ENCODE results near the gene DESI2. TPM values are rescaled to one million over a fixed set of nuclear protein-coding genes. Genes with fewer than 3 reads are reported as not detected.

DESI2 gene
- total RNA-seq, 1 donor from 2014 or later, result 53.3 TPM

DNA sequence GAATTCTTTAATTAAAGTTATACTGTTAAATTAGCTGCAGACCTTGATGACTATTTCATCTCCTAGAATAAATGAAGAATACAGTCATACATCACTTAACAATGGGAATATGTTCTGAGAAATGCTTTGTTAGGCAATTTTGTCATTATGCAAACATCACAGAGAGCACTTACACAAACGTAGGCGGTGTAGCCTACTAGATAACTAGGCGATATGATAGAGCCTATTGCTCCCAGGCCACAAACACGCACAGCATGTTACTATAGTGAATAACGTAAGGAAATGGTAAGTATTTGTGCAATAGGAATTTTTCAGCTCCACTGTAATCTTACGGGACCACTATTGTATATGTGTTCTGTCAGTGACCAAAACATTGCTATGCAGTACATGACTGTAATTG is 37.6 kb upstream of the DESI2 start:
- no peak overlapping the region for H3K4me3 Mint-ChIP-seq (ENCODE audit: unreplicated experiment)
- peaks cover 3% of the 10 kb centered on the region for H3K36me3 Mint-ChIP-seq (ENCODE audit: unreplicated experiment)
- H3K27ac Mint-ChIP-seq (ENCODE audit: unreplicated experiment), result no peak overlapping the region
- H3K9me3 Mint-ChIP-seq (ENCODE audit: unreplicated experiment), result no peaks in the 10 kb centered on the region
- TF ChIP-seq, protein P1, sequence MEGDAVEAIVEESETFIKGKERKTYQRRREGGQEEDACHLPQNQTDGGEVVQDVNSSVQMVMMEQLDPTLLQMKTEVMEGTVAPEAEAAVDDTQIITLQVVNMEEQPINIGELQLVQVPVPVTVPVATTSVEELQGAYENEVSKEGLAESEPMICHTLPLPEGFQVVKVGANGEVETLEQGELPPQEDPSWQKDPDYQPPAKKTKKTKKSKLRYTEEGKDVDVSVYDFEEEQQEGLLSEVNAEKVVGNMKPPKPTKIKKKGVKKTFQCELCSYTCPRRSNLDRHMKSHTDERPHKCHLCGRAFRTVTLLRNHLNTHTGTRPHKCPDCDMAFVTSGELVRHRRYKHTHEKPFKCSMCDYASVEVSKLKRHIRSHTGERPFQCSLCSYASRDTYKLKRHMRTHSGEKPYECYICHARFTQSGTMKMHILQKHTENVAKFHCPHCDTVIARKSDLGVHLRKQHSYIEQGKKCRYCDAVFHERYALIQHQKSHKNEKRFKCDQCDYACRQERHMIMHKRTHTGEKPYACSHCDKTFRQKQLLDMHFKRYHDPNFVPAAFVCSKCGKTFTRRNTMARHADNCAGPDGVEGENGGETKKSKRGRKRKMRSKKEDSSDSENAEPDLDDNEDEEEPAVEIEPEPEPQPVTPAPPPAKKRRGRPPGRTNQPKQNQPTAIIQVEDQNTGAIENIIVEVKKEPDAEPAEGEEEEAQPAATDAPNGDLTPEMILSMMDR (IDR thresholded peaks at IDR 0.05), result no peak
- no peaks in the 10 kb centered on the region for H3K27me3 Mint-ChIP-seq (ENCODE audit: unreplicated experiment)
- DNase-seq (ENCODE audit: extremely low spot score, unreplicated experiment), result no peak
- H3K4me1 Mint-ChIP-seq (ENCODE audit: unreplicated experiment), result no peaks in the 10 kb centered on the region

DNA sequence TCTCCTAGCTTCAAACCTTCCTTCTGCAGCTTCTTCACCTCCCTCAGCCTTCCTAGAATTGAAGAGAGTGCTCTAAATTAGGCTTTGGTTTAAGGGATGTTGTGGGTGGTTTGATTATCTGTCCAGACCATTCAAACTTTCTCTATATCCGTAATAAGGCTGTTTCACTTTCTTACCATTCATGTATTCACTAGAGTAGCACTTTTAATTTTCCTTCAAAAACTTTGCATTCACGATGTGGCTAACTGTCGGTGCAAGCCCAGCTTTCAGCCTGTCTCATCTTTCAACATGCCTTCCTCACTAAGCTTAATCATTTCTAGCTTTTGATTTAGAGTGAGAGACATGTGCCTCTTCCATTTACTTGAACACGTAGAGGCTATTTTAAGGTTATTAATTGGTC is 26.2 kb upstream of the DESI2 start:
- no peak for DNase-seq (ENCODE audit: extremely low spot score, unreplicated experiment)
- TF ChIP-seq, protein P1 (IDR thresholded peaks at IDR 0.05), result no peak

DNA sequence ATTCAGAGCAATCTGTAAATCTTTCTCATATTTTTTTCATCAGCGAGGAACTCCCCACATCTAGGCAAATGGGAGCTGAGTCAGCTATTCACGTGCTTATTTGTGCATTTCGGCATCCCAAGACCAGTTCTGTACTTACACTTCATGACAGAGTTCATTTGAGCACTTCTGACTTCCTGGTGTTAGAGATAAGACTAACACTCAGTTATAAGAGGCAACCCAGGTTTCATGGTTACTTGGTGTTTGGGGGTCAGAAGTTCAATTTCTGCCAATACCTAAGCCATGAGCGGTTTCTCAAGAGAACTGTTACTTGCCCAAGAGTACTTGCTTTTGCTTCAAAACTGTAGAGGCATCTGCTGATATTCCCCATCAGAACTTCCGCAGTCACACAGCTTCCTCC is 24.1 kb upstream of the DESI2 start:
- DNase-seq (ENCODE audit: extremely low spot score, unreplicated experiment), result no peak
- Mint-ChIP-seq H3K4me1 (ENCODE audit: unreplicated experiment) (no peaks in the 10 kb centered on the region), H3K27me3 (ENCODE audit: unreplicated experiment) (peaks cover 15% of the 10 kb centered on the region), H3K27ac (ENCODE audit: unreplicated experiment) (no peak overlapping the region), H3K36me3 (ENCODE audit: unreplicated experiment) (peaks cover 3% of the 10 kb centered on the region), H3K9me3 (ENCODE audit: unreplicated experiment) (peaks cover 12% of the 10 kb centered on the region), H3K4me3 (ENCODE audit: unreplicated experiment) (no peak overlapping the region)
- TF ChIP-seq, protein P1 (IDR thresholded peaks at IDR 0.05), result no peak

More for the DNA sequence above, 26.2 kb upstream of the DESI2 start:
- peaks cover 14% of the 10 kb centered on the region for H3K27me3 Mint-ChIP-seq (ENCODE audit: unreplicated experiment)
- peaks cover 3% of the 10 kb centered on the region for H3K36me3 Mint-ChIP-seq (ENCODE audit: unreplicated experiment)
- H3K9me3 Mint-ChIP-seq (ENCODE audit: unreplicated experiment), result peaks cover 5% of the 10 kb centered on the region
- H3K4me1 Mint-ChIP-seq (ENCODE audit: unreplicated experiment), result no peaks in the 10 kb centered on the region
- H3K27ac Mint-ChIP-seq (ENCODE audit: unreplicated experiment), result no peak overlapping the region
- no peak overlapping the region for H3K4me3 Mint-ChIP-seq (ENCODE audit: unreplicated experiment)

DNA sequence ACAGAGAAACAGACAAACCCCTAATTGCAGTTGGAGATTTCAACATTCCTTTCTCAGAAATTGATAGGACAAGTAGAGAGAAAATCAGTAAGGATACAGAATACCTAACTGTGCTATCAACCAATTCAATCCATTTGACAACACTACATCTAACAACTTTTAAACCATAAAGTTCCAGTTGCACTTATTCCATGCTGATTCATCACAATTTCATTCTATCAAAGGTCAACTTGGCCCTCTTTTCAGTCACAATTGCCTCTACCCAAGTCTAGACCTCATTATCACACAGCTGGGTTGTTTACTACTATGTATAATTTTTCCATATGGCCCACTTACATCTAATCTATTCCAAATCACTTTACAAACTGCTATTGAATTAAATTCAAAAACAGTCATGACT is 19.8 kb upstream of the DESI2 start:
- Mint-ChIP-seq H3K9me3 (ENCODE audit: unreplicated experiment) (peaks cover 12% of the 10 kb centered on the region), H3K4me3 (ENCODE audit: unreplicated experiment) (no peak overlapping the region), H3K4me1 (ENCODE audit: unreplicated experiment) (no peaks in the 10 kb centered on the region), H3K27me3 (ENCODE audit: unreplicated experiment) (peaks cover 15% of the 10 kb centered on the region), H3K36me3 (ENCODE audit: unreplicated experiment) (peaks cover 3% of the 10 kb centered on the region), H3K27ac (ENCODE audit: unreplicated experiment) (no peak overlapping the region)
- TF ChIP-seq, protein P1 (IDR thresholded peaks at IDR 0.05), result no peak
- no peak for DNase-seq (ENCODE audit: extremely low spot score, unreplicated experiment)

DNA sequence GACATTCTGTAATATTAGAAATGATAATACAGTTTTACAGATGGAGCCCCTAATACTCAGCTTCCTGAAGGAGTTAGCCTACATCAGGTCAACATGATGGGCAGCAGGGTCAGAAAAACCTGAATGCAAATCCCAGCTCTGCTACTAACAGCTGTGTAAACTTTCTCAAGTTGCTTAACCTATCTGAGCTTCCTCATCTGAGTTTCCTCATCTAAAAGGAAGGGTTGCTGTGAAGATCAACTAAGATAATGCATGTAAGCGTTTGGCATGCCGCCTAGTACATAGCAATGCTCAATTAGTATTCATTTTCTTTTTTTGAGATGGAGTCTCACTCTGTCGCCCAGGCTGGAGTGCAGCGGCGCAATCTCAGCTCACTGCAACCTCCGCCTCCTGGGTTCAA is 18.4 kb upstream of the DESI2 start:
- no peak overlapping the region for H3K4me3 Mint-ChIP-seq (ENCODE audit: unreplicated experiment)
- TF ChIP-seq, protein P1 (IDR thresholded peaks at IDR 0.05), result no peak
- H3K36me3 Mint-ChIP-seq (ENCODE audit: unreplicated experiment), result peaks cover 3% of the 10 kb centered on the region
- H3K27ac Mint-ChIP-seq (ENCODE audit: unreplicated experiment), result no peak overlapping the region
- H3K4me1 Mint-ChIP-seq (ENCODE audit: unreplicated experiment), result no peaks in the 10 kb centered on the region
- no peak for DNase-seq (ENCODE audit: extremely low spot score, unreplicated experiment)
- peaks cover 9% of the 10 kb centered on the region for H3K27me3 Mint-ChIP-seq (ENCODE audit: unreplicated experiment)
- H3K9me3 Mint-ChIP-seq (ENCODE audit: unreplicated experiment), result peaks cover 12% of the 10 kb centered on the region

Measured in osteocyte (in vitro differentiated cells).